TTC549 (cell line): ENCODE results near the gene GARIN5B.
A peak's percentile ranks its signal among the peaks of the same experiment; 100 is the strongest.

Experiments
- FAIRE-seq: peaks from 2 replicates; lab custom pipeline; 2012; peaks lifted over from hg19 to GRCh38; lab: Jason Lieb, UNC

The GARIN5B gene

GRCh38 chr19:55387736-55388497 is 24.9 kb upstream of the GARIN5B start:
- no peak for FAIRE-seq

- FAIRE-seq = no peak
These were observed 23.5 kb upstream of the GARIN5B start for GRCh38 chr19:55386493-55386971.

DNA sequence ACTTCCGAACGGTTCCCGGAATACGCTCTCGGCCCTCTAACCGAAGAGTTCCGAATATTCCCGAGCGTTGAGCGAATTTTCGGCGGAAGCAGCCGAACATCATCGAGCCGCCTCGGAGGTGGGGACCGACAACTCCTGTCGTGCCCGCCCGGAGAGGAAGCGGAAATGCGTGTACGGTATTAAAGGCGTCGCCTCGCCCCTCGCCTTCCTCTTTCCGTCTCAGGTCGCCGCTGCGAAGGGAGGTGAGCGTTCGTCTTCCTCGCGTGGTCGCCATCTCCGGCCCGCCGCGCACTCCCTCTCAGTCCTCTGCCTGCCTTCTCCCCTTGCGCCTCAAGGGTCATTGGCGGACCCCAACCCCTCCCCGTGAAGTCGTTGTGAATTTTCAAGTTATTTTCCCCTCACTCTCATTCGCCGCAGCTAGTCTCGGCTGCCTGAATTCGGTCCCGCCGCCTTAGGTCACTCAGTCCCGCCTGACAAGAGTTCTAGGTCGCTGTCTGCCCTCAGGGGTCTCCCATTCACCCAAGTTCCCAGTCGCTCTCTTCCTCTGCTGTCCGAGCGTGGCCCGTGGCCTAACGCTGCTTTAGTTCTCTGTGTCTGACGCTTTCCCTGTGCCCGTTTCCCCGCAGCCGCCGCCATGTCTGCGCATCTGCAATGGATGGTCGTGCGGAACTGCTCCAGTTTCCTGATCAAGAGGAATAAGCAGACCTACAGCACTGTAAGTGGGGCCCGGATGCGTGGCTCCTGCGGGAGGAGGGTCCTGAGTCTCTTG is 22.8 kb upstream of the GARIN5B start, which contains the start of gene RPL28:
Gene RPL28 (plus strand): TSS at position 209 of the 769 bp plus-strand sequence. CDS start 426 bp downstream, at position 635.
- FAIRE-seq = peak; percentile 92

- FAIRE-seq = no peak
These were observed 22.1 kb upstream of the GARIN5B start for GRCh38 chr19:55384920-55385723.

DNA sequence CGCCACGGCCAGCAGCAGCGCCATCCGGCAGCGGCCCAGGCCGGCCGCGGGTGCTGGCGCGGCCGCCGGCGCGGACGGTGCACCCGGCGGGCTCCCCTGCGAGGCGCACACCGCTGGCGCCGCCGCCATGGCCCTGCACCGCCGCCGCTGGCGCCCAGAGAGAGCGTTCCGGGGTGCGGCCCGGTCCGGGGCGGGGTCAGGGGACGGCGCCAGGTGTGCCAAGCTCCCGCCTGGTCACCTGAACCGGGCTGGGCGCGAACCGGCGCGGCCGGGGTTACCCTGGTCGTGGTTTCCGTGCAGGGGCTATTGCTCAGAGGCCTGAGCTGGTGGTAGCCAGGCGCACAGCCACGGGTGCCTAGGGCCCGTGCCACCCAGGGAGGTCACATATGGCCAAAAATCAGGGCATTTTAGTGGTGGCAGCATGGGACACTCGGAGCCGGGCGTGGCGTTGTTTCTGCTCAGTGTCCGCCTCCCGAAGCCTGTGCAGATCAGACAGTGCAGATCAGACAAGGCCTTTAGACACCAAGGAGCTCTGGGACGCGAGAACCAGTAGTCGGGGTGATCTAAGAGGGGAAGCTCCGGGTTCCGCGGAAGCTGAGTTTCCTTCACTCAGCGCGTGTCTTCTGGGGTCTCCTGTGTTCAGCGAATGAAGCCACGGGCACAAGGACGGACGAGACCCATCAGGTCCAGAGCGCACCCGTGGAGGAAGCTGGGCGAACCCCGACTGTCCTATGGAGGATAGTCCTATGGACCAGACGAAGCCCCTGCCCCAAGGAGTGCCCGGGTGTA is 21.3 kb upstream of the GARIN5B start, which contains the start of gene TMEM238:
Gene TMEM238 (minus strand): TSS at position 162 of the 789 bp plus-strand sequence. CDS start 33 bp downstream, at position 129.
- no peak for FAIRE-seq

DNA sequence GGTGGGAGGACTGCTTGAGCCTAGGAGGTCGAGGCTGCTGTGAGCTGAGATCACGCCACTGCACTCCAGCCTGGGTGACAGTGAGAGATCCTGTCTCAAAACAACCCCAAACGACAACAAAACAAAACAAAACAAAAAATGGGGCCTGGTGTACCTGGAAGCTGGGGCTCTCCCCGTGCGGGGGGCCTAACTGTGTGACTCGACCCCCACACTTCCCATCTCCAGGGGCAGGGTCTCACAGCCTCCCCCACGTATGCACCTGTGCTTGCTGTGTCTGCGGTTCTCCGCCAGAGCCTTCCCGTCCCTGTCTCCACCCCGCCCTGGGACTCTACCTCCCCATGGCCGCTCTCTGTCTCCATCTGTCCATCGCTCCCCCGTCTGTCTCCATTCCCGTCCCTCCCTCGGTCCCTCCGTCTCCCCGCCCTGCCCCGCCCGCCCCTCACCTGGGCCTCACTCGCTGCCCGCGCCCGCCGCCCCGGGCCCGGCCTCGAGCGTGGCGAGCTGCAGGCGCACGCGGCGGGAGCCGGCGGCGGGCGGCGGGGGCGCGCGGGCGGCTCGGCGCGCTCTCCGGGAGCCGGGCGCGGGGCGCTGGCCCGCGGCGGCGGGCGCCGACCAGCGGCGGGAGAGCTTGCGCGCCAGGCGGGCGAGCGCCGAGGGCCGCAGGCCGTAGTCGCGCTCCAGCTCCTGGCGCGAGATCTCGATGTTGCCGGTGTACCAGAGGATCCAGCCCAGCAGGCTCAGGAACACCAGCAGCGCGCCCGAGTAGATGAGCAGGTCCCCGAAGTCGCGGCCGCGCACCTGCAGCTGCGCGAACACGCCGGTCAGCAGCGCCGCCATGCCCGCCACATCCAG is 20.4 kb upstream of the GARIN5B start:
- FAIRE-seq = no peak

DNA sequence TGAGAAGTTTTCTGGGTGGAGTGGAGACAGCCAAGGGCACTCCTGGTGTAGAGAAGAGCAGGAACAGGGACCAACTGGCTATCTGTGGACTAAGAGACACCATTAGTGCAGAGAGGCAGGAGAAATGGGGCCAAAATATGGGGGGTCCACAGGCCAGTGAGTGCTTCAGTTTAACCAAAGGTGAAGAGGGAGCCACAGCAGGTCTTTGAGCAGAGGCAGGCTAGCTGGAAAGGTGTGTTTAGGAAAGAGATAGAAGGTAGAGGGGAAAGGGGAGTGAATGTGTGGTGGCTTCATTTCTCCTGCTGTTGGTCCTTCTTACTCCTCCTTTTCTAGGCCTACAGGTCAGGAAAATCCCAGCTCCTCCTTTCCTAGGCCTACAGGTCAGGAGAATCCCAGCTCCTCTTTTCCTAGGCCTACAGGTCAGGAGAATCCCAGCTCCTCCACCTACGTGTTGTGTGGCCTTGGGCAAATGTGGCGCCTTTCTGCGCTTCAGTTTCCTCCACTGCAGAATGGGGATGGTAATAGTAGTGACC is 19.5 kb upstream of the GARIN5B start:
- FAIRE-seq = no peak

DNA sequence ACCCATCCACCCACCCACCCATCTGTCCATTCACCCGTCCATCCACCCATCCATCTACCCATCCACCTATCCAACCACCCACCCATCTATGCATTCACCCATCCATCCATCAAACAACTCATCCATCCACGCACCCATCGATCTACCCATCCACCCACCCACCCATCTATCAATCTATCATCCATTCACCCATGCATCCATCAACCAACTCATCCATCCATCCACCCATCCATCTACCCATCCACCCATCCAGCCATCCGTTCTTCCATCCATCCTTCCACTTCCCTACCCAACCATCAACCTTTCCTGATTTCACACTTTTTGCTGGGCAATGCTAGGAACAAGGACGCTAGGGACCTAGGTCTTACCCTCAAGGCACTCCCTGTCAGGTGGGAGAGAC is 19.0 kb upstream of the GARIN5B start:
- FAIRE-seq = no peak

GRCh38 chr19:55379174-55379573 is 16.1 kb upstream of the GARIN5B start:
- FAIRE-seq = no peak

GRCh38 chr19:55377356-55378131 is 14.5 kb upstream of the GARIN5B start:
- no peak for FAIRE-seq

- no peak for FAIRE-seq
These were observed 13.3 kb upstream of the GARIN5B start, which contains the start of gene TMEM190 for GRCh38 chr19:55376241-55376933. TMEM190 (plus strand) TSS chr19:55376826; CDS start chr19:55376854, 28 bp downstream.

DNA sequence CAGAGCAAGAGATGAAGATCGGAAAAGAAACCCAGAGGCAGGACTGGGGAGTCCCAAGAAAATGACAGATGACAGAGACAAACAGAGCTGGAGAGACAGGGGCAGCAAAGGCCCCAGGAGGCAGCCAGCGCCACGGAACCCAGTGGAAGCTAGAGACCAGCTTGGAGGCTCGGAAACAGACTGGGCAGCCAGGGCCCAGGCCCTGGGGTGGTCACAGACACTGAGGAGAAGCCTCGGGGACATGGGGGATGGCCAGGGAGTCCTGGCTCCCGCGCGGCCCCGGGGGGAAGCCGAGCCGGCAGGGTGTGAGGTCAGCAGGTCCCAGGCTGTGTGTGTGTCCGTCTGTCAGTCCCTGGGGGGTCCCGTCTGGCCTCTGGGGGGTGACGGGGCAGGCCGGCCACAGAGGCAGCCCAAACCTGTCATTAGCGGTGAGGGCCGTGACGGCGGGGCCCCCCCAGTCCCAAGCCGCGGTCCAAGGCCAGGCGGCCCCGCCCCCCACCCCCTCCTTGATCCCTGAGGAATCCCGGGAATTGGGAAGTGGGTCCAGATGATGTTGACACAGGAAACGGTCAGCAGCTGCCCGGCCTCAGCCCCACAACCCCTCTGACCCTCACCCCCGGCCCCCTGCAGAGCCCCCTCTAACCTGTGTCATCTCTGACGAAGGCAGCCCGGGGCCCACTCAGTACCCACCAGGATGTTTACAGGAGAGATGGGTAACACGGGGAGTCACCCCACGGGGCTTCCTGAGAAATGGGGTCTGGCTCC is 11.1 kb upstream of the GARIN5B start:
- no peak for FAIRE-seq

DNA sequence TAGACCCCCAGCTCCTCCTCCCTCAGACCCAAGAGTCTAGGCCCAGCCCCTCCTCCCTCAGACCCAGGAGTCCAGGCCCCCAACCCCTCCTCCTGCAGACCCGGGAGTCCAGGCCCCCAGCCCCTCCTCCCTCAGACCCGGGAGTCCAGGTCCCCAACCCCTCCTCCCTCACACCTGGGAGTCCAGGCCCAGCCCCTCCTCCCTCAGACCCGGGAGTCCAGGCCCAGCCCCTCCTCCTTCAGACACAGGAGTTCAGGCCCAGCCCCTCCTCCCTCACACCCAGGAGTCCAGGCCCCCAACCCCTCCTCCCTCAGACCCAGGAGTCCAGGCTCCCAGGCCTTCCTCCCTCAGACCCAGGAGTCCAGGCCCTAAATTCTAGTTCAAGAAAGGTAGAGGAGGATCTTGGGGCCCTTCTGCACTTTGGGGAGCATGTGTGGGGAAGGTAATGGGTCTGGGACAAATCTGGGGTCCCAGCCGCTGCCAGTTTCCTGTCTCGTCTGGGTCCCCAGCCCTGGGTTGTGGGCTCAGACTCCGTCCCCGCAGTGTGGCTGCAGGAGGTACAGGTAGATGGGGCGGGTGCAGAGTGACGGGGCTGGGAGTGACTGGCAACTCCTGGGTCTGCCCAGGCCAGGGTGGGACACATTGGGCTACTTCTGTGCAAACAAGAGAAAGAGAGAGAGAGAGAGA is 10.4 kb upstream of the GARIN5B start:
- no peak for FAIRE-seq

GRCh38 chr19:55372316-55373081 is 9.4 kb upstream of the GARIN5B start:
- no peak for FAIRE-seq

DNA sequence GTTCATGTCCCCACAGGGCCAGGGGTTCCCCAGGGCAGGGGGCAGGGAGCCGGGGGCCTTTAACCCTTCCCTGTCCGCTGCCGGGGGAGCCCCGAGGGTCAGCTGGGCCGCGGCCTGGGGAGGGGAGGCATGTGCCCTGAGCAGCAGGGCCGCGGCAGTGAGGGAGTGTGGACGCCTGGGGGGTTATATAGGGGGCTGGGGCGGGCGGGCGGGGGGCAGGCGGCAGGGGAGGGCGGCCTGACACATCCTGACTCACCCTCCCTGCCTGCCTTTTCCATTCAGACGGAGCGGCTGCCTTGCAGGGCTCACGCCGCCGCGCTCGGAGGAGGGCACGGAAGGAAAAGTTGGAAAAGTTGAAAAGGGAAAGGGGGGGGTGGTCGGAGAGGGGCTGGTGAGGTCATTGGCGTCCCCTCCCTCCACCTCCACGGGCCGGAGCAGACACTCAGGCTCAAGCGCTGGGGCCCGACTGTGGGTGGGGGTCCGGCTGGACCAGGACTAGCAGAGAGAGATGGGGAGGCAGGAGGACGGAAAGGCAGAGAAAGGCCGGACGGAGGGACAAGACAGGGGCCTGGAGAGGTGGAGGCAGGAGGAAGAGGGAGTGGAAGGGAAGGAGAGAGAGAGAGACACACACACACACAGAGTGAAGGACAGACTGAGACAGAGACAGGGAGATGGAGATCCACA is 7.4 kb upstream of the GARIN5B start, which contains the start of gene IL11:
Gene IL11 (minus strand): TSS at position 159 of the 684 bp plus-strand sequence. CDS start 153 bp downstream, at position 6.
- FAIRE-seq = no peak
